CD4-positive, alpha-beta T cell treated with Interferon alpha-2 for 1 hour (primary cell): ENCODE results near the gene ZNF207.
A peak's percentile ranks its signal among the peaks of the same experiment; 100 is the strongest.
"Not testable (repeated sequence)": the region's sequence is repeated elsewhere in the genome, so short reads cannot be mapped to it uniquely, and the experiment has no call there.

Source experiments
- DNase-seq, 2 donors: peaks; one replicate each; pipeline ENCODE4 v3.0.0-alpha.2; 2020 to 2022

ZNF207 gene

GRCh38 chr17:32341141-32341856 is 8.7 kb upstream of the ZNF207 start:
- peak; percentile 49 to 76 for DNase-seq

GRCh38 chr17:32341857-32342602 is 7.9 kb upstream of the ZNF207 start, which contains the start of gene C17orf75:
Gene C17orf75 (minus strand): TSS chr17:32342173. CDS start chr17:32342139, 34 bp downstream.
- DNase-seq, result peak; percentile 66 to 81

- no peak for DNase-seq
Measured at GRCh38 chr17:32342603-32343325, 7.2 kb upstream of the ZNF207 start.

- no peak for DNase-seq
Measured at GRCh38 chr17:32345951-32346600, 3.9 kb upstream of the ZNF207 start.

GRCh38 chr17:32348483-32348800 is 1.5 kb upstream of the ZNF207 start:
- DNase-seq, result no peak

GRCh38 chr17:32349503-32349853 is 479 bp upstream of the ZNF207 start:
- no peak for DNase-seq

- peak; percentile 42 to 73 for DNase-seq
Measured at GRCh38 chr17:32350666-32351418, 885 bp downstream of the ZNF207 start.

- DNase-seq, result not testable (repeated sequence)
Measured at GRCh38 chr17:32352734-32353133, 2.8 kb downstream of the ZNF207 start.

- no peak for DNase-seq
Measured at GRCh38 chr17:32355649-32356377, 5.9 kb downstream of the ZNF207 start.

- no peak for DNase-seq
Measured at GRCh38 chr17:32356378-32356743, 6.4 kb downstream of the ZNF207 start.

GRCh38 chr17:32356750-32357149 is 6.8 kb downstream of the ZNF207 start:
- no peak for DNase-seq

GRCh38 chr17:32357615-32358014 is 7.7 kb downstream of the ZNF207 start:
- no peak for DNase-seq

GRCh38 chr17:32361270-32361669 is 11.3 kb downstream of the ZNF207 start:
- no peak for DNase-seq

GRCh38 chr17:32370426-32370825 is 20.5 kb downstream of the ZNF207 start:
- no peak for DNase-seq

- DNase-seq, result no peak
Measured at GRCh38 chr17:32382526-32383223, 32.7 kb downstream of the ZNF207 start.

GRCh38 chr17:32383926-32384434 is 34.0 kb downstream of the ZNF207 start:
- no peak for DNase-seq

GRCh38 chr17:32385121-32385520 is 35.2 kb downstream of the ZNF207 start:
- DNase-seq, result no peak

GRCh38 chr17:32385971-32386370 is 36.0 kb downstream of the ZNF207 start:
- DNase-seq, result no peak

- DNase-seq, result no peak
Measured at GRCh38 chr17:32386844-32387243, 36.9 kb downstream of the ZNF207 start.

- not testable (repeated sequence) for DNase-seq
Measured at GRCh38 chr17:32388128-32388527, 38.2 kb downstream of the ZNF207 start.
